Measurements from ENCODE around the gene PDSS1.
"Not testable (repeated sequence)": the region's sequence is repeated elsewhere in the genome, so short reads cannot be mapped to it uniquely, and the experiment has no call there.

Gene PDSS1

GRCh38 chr10:26679588-26679987 is 17.9 kb upstream of the PDSS1 start:
- no peaks in the 10 kb centered on the region for H3K4me1 ChIP-seq (ENCODE audit: low read depth, poor library complexity, severe bottlenecking)
- no peak overlapping the region for H3K27ac ChIP-seq
- no peak overlapping the region for H3K9ac ChIP-seq
- H2AFZ ChIP-seq (ENCODE audit: low read depth), result no peak overlapping the region
- H4K20me1 ChIP-seq (ENCODE audit: insufficient read depth), result no peaks in the 10 kb centered on the region
- H3K36me3 ChIP-seq (ENCODE audit: insufficient read depth), result no peaks in the 10 kb centered on the region
- H3K27me3 ChIP-seq (ENCODE audit: insufficient read depth, low read depth), result no peaks in the 10 kb centered on the region
- no peak for TF ChIP-seq CTCF (conservative IDR thresholded peaks at IDR 0.05; ENCODE audit: low read depth, low read length)
- no peaks in the 10 kb centered on the region for H3K79me2 ChIP-seq (ENCODE audit: insufficient read depth, low read depth)
- no peak overlapping the region for H3K4me2 ChIP-seq
- H3K4me3 ChIP-seq (IDR thresholded peaks at IDR 0.05; ENCODE audit: insufficient read depth, low read depth, low read length), result no peak overlapping the region

GRCh38 chr10:26681076-26681475 is 16.4 kb upstream of the PDSS1 start:
- no peak overlapping the region for H3K27ac ChIP-seq

GRCh38 chr10:26681971-26682370 is 15.5 kb upstream of the PDSS1 start:
- not testable (repeated sequence) for H3K79me2 ChIP-seq (ENCODE audit: insufficient read depth, low read depth)

More at GRCh38 chr10:26681076-26681475, 16.4 kb upstream of the PDSS1 start:
- H2AFZ ChIP-seq (ENCODE audit: low read depth), result no peak overlapping the region
- no peak overlapping the region for H3K4me3 ChIP-seq (IDR thresholded peaks at IDR 0.05; ENCODE audit: insufficient read depth, low read depth, low read length)
- no peaks in the 10 kb centered on the region for H3K79me2 ChIP-seq (ENCODE audit: insufficient read depth, low read depth)
- H3K36me3 ChIP-seq (ENCODE audit: insufficient read depth), result no peaks in the 10 kb centered on the region
- no peak for TF ChIP-seq CTCF (conservative IDR thresholded peaks at IDR 0.05; ENCODE audit: low read depth, low read length)
- H3K9ac ChIP-seq, result no peak overlapping the region
- no peak overlapping the region for H3K4me2 ChIP-seq
- H3K4me1 ChIP-seq (ENCODE audit: low read depth, poor library complexity, severe bottlenecking), result no peaks in the 10 kb centered on the region
- H3K27me3 ChIP-seq (ENCODE audit: insufficient read depth, low read depth), result no peaks in the 10 kb centered on the region
- no peaks in the 10 kb centered on the region for H4K20me1 ChIP-seq (ENCODE audit: insufficient read depth)

GRCh38 chr10:26682931-26683330 is 14.6 kb upstream of the PDSS1 start:
- no peak overlapping the region for H2AFZ ChIP-seq (ENCODE audit: low read depth)
- H3K27me3 ChIP-seq (ENCODE audit: insufficient read depth, low read depth), result no peaks in the 10 kb centered on the region
- no peaks in the 10 kb centered on the region for H3K36me3 ChIP-seq (ENCODE audit: insufficient read depth)
- no peak overlapping the region for H3K27ac ChIP-seq
- no peaks in the 10 kb centered on the region for H4K20me1 ChIP-seq (ENCODE audit: insufficient read depth)
- no peak overlapping the region for H3K4me2 ChIP-seq
- H3K4me3 ChIP-seq (IDR thresholded peaks at IDR 0.05; ENCODE audit: insufficient read depth, low read depth, low read length), result no peak overlapping the region
- H3K4me1 ChIP-seq (ENCODE audit: low read depth, poor library complexity, severe bottlenecking), result no peaks in the 10 kb centered on the region
- no peaks in the 10 kb centered on the region for H3K79me2 ChIP-seq (ENCODE audit: insufficient read depth, low read depth)
- H3K9ac ChIP-seq, result no peak overlapping the region
- no peak for TF ChIP-seq CTCF (conservative IDR thresholded peaks at IDR 0.05; ENCODE audit: low read depth, low read length)

More at GRCh38 chr10:26681971-26682370, 15.5 kb upstream of the PDSS1 start:
- not testable (repeated sequence) for H2AFZ ChIP-seq (ENCODE audit: low read depth); H3K4me3 ChIP-seq (IDR thresholded peaks at IDR 0.05; ENCODE audit: insufficient read depth, low read depth, low read length); H3K27ac ChIP-seq; H4K20me1 ChIP-seq (ENCODE audit: insufficient read depth); H3K36me3 ChIP-seq (ENCODE audit: insufficient read depth); H3K4me1 ChIP-seq (ENCODE audit: low read depth, poor library complexity, severe bottlenecking); H3K4me2 ChIP-seq; H3K27me3 ChIP-seq (ENCODE audit: insufficient read depth, low read depth); H3K9ac ChIP-seq

- Histone ChIP-seq H3K4me2 (peak overlapping the region; percentile 36; the same call in 1 of the 2 replicates), H2AFZ (ENCODE audit: low read depth) (peak overlapping the region; percentile 45)
- H3K36me3 ChIP-seq (ENCODE audit: insufficient read depth); H4K20me1 ChIP-seq (ENCODE audit: insufficient read depth); H3K9ac ChIP-seq; H3K4me3 ChIP-seq (IDR thresholded peaks at IDR 0.05; ENCODE audit: insufficient read depth, low read depth, low read length); H3K27me3 ChIP-seq (ENCODE audit: insufficient read depth, low read depth); H3K27ac ChIP-seq; H3K79me2 ChIP-seq (ENCODE audit: insufficient read depth, low read depth); H3K4me1 ChIP-seq (ENCODE audit: low read depth, poor library complexity, severe bottlenecking): not testable (repeated sequence)
- peak; percentile 71 for TF ChIP-seq CTCF (conservative IDR thresholded peaks at IDR 0.05; ENCODE audit: low read depth, low read length)
Measured at GRCh38 chr10:26684667-26685264, 12.7 kb upstream of the PDSS1 start.
